GM19452 (cell line): ENCODE results near the gene EVPLL.
"Not testable (repeated sequence)": the region's sequence is repeated elsewhere in the genome, so short reads cannot be mapped to it uniquely, and the experiment has no call there.

Experiments used
- ATAC-seq: cut with Tn5 transposase; IDR thresholded peaks from one replicate; pipeline ENCODE4 v1.9.1; 2021; ENCODE audit not compliant: unreplicated experiment

The EVPLL gene

DNA sequence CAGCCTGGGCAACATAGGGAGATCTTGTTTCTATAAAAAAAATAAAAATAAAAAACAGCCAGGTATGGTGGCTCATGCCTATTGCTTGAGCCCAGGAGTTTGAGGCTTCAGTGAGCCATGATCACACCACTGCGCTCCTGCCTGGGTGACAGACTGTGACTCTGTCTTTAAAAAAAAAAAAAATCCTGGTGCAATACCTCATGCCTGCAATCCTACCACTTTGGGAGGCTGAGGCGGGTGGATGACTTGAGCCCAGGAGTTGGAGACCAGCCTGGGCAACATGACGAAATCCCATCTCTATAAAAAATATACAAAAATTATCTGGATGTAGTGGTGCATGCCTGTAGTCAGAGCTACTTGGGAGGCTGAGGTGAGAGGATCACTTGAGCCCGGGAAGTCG is 1.0 kb downstream of the EVPLL start:
- ATAC-seq = not testable (repeated sequence)

- ATAC-seq = no peak
Measured at GRCh38 chr17:18379246-18380146, 1.9 kb downstream of the EVPLL start.

DNA sequence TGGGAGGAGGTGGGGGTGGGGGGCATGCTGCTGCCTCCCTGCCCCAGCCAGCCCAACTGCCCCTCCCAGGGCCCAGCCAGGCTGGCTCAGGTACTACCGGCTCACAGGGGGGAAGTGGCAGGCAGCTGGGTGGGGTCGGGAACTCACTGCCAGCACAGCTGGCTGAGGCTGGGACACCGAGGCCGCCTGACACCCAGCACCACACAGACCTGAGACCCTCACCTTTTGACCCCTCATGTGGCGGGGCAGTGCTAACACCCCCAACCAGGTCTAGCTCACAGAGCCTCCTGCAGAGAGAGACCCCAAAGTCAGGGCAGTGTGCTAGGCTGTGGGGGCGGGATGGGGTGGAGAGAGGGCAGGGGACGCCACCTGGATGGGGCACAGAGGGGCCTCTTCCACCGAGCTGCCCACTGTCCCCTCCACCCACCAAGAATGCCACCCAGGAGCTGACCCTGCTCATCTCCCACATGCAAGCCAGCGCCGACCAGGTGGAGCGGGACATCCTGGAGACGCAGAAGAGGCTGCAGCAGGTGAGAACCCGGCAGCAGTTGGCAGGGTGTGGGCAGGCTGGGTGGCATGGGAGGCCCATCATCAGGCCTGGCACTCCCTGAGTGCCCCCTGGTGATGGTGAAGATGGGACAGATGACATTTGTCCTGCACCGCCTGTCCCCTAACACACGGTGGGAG is 3.0 kb downstream of the EVPLL start:
- ATAC-seq = no peak

DNA sequence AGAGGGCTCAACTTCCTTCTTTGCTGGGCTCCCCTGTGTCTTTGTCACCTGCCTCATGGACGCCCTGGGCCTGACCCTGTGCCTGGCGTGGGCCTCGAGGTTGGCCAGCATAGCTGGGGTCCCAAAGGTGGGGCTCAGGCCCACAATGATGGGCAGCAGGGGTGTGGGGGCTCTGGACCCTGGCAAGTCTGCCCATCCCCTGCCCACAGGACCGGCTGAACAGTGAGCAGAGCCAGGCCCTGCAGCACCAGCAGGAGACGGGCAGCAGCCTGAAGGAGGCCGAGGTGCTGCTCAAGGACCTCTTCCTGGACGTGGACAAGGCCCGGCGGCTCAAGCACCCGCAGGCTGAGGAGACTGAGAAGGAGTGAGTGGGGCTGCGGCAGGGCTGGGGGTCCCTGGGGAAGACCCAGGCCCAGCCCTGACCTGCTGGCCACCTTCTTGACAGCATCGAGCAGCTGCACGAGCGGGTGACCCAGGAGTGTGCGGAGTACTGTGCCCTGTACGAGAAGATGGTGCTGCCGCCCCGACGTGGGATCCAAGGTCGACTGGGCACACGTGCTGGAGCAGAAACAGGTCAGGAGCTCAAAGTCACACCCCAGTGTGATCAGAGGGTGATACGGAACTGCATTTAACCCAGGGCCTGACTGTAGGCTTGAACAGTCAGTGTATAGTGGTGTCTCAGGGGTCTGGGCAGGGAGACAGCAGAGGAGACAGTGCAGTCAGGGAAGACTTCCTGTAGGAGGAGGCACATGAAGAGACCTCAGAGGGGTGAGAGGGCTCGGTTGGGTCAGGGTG is 3.8 kb downstream of the EVPLL start:
- no peak for ATAC-seq

- ATAC-seq = no peak
Measured at GRCh38 chr17:18381953-18382245, 4.3 kb downstream of the EVPLL start.

- ATAC-seq = no peak
Measured at GRCh38 chr17:18382441-18383078, 5.0 kb downstream of the EVPLL start.

GRCh38 chr17:18383079-18383481 is 5.5 kb downstream of the EVPLL start:
- ATAC-seq = not testable (repeated sequence)

DNA sequence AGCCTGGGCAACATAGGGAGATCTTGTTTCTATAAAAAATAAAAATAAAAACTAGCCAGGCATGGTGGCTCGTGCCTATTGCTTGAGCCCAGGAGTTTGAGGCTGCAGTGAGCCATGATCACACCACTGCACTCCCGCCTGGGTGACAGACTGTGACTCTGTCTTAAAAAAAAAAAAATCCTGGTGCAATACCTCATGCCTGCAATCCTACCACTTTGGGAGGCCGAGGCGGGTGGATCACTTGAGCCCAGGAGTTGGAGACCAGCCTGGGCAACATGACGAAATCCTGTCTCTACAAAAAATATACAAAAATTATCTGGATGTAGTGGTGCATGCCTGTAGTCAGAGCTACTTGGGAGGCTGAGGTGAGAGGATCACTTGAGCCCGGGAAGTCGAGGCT is 6.7 kb downstream of the EVPLL start:
- not testable (repeated sequence) for ATAC-seq

DNA sequence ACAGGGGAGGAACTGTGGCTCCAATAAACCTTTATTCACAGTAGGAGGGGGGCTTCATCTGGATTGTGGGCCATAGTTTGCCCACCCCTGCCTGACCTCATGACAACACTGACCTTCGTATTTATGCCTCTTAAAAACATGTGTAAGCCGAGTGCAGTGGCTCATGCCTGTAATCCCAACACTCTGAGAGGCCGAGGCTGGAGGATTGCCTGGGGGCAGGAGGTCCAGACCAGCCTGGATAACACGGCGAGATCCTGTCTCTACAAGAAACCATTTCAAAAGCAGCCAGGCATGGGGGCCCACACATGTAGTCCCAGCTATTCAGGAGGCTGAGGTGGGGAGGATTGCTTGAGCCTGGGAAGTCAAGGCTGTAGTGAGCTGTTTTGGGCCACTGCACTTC is 10.0 kb downstream of the EVPLL start:
- ATAC-seq = not testable (repeated sequence)

GRCh38 chr17:18388266-18388665 is 10.7 kb downstream of the EVPLL start:
- not testable (repeated sequence) for ATAC-seq

DNA sequence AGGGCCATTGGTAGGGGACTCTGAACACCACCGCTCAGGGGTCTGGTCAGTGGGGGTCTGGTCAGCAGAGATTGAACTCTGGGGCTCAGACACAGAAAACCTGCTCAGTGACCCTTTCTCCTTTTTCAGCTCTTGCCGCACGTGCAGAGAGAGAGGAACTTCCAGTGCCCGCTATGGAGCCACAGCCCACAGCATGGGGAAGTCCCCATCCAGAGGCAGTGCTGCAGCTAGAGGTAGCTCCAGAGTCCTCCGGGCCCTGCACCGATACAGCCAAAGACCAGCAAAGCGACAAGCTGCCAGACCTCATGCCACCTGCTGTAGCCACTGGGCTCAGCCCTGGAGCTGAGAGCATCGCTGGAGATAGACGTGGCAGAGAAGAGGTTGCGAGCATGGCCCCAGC is 11.2 kb downstream of the EVPLL start:
- ATAC-seq = not testable (repeated sequence)

- ATAC-seq = not testable (repeated sequence)
Measured at GRCh38 chr17:18401872-18402590, 24.5 kb downstream of the EVPLL start.

DNA sequence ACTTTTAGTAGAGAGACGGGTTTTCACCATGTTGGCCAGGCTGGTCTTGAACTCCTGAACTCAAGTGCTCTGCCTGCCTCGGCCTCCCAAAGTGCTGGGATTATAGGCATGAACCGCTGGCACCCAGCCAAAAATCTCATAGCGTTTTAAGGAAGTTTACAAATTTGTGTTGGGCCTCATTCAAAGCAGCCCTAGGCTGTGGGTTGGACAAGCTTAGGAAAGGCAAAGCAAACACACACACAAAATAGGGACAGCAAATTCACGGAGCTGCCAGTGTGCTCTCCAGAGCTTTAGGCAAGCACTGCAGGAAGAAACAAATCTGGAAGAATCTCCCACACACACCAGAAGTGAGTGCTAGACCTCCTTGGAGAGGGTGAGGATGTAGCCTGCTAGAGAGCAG is 25.6 kb downstream of the EVPLL start:
- ATAC-seq = not testable (repeated sequence)

GRCh38 chr17:18403604-18404003 is 26.0 kb downstream of the EVPLL start:
- ATAC-seq = peak; percentile 87

- not testable (repeated sequence) for ATAC-seq
Measured at GRCh38 chr17:18408906-18409305, 31.3 kb downstream of the EVPLL start.

GRCh38 chr17:18409321-18409720 is 31.7 kb downstream of the EVPLL start:
- ATAC-seq = not testable (repeated sequence)

GRCh38 chr17:18410736-18411135 is 33.2 kb downstream of the EVPLL start:
- not testable (repeated sequence) for ATAC-seq

GRCh38 chr17:18411377-18411864 is 33.8 kb downstream of the EVPLL start:
- not testable (repeated sequence) for ATAC-seq

- ATAC-seq = peak; percentile 78
Measured at GRCh38 chr17:18412001-18412538, 34.5 kb downstream of the EVPLL start.

DNA sequence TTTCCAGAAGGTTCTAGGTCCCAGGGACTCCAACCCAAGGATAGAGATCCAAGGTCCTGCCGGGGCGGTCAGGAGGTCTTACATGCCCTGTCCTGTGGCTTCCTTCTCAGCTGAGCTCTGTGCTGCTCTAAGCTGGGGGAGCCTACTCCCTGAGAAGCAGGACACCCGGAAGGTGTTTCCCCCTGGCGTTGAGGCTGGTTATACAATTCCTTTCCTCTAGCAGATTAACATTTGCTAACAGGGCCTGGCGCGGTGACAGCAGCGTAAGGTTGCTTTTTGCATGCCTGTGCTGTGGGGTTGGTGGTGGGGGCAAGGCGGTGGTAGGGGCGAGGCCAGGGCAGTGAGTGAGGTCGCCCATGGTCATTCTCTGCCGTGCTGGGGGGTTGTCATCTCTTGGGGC is 43.9 kb downstream of the EVPLL start:
- ATAC-seq = not testable (repeated sequence)
